ENCODE data around the gene LCT. TPM values are rescaled to one million over a fixed set of nuclear protein-coding genes. Genes with fewer than 3 reads are reported as not detected.

LCT gene
- total RNA-seq, 1 experiment from 2014 or later, result not detected

GRCh38 chr2:135862718-135863117, 25.7 kb upstream of the LCT start:
- peaks cover 59% of the 10 kb centered on the region; the same call in 1 of the 2 replicates for H3K36me3 ChIP-seq (ENCODE audit: low read depth, low read length)
- H3K9me3 ChIP-seq (ENCODE audit: low read length), result no peaks in the 10 kb centered on the region
- no peaks in the 10 kb centered on the region for H3K4me1 ChIP-seq (ENCODE audit: insufficient read depth, low read length)
- no peak overlapping the region for H3K4me2 ChIP-seq (ENCODE audit: low read length)
- no peaks in the 10 kb centered on the region for H3K27me3 ChIP-seq (ENCODE audit: low read length)
- no peak for TF ChIP-seq EZH2 (IDR thresholded peaks at IDR 0.05; ENCODE audit: low read length, unreplicated experiment)
- no peak for TF ChIP-seq EZH2phosphoT487 (IDR thresholded peaks at IDR 0.05; ENCODE audit: borderline replicate concordance, low read length)
- TF ChIP-seq CTCF (conservative IDR thresholded peaks at IDR 0.05; ENCODE audit: low read depth, low read length), result no peak
- H2AFZ ChIP-seq (ENCODE audit: low read length), result no peak overlapping the region
- DNase-seq, result no peak
- H3K4me3 ChIP-seq (ENCODE audit: low read length), result no peak overlapping the region
- H4K20me1 ChIP-seq (ENCODE audit: low read length), result no peaks in the 10 kb centered on the region
- CTCF ChIA-PET, result no interaction called here
- H3K9me2 ChIP-seq (replicated peaks; ENCODE audit: low read length), result no peaks in the 10 kb centered on the region
- no peak overlapping the region for H3K27ac ChIP-seq (ENCODE audit: low read length)
- no TSS peak for BruUV-seq (replicated peaks)
- POLR2A ChIA-PET (ENCODE audit: unreplicated experiment), result no interaction called here
- ATAC-seq, result no peak
- no peaks in the 10 kb centered on the region for H3F3A ChIP-seq (ENCODE audit: low read length, unreplicated experiment)
- no peak overlapping the region for H3K9ac ChIP-seq (ENCODE audit: low read length)
- intact Hi-C loops (cut with micrococcal nuclease), result no loop called here
- no peaks in the 10 kb centered on the region for H3K79me2 ChIP-seq (ENCODE audit: low read length)

- H3K4me1 ChIP-seq (ENCODE audit: insufficient read depth, low read length), result no peaks in the 10 kb centered on the region
- no peak for TF ChIP-seq CTCF (conservative IDR thresholded peaks at IDR 0.05; ENCODE audit: low read depth, low read length)
- TF ChIP-seq EZH2phosphoT487 (IDR thresholded peaks at IDR 0.05; ENCODE audit: borderline replicate concordance, low read length), result no peak
- TF ChIP-seq EZH2 (IDR thresholded peaks at IDR 0.05; ENCODE audit: low read length, unreplicated experiment), result no peak
- no peak overlapping the region for H3K27ac ChIP-seq (ENCODE audit: low read length)
- H4K20me1 ChIP-seq (ENCODE audit: low read length), result no peaks in the 10 kb centered on the region
- ChIA-PET CTCF (no interaction called here), POLR2A (ENCODE audit: unreplicated experiment) (no interaction called here)
- no peaks in the 10 kb centered on the region for H3K9me3 ChIP-seq (ENCODE audit: low read length)
- H3K36me3 ChIP-seq (ENCODE audit: low read depth, low read length), result peaks cover 58% of the 10 kb centered on the region
- H3K9me2 ChIP-seq (replicated peaks; ENCODE audit: low read length), result no peaks in the 10 kb centered on the region
- H3K79me2 ChIP-seq (ENCODE audit: low read length), result no peaks in the 10 kb centered on the region
- no peak overlapping the region for H3K4me2 ChIP-seq (ENCODE audit: low read length)
- no peak overlapping the region for H3K4me3 ChIP-seq (ENCODE audit: low read length)
- no peaks in the 10 kb centered on the region for H3F3A ChIP-seq (ENCODE audit: low read length, unreplicated experiment)
- no peak overlapping the region for H3K9ac ChIP-seq (ENCODE audit: low read length)
- intact Hi-C loops (cut with micrococcal nuclease), result no loop called here
- H2AFZ ChIP-seq (ENCODE audit: low read length), result no peak overlapping the region
- BruUV-seq (replicated peaks), result no TSS peak
- H3K27me3 ChIP-seq (ENCODE audit: low read length), result no peaks in the 10 kb centered on the region
- no peak for ATAC-seq
- no peak for DNase-seq
These were observed 16.4 kb upstream of the LCT start for GRCh38 chr2:135853401-135853800.

- intact Hi-C loops (cut with micrococcal nuclease), result no loop called here
- Histone ChIP-seq H3K9ac (ENCODE audit: low read length) (no peak overlapping the region), H3K9me3 (ENCODE audit: low read length) (no peaks in the 10 kb centered on the region), H3K27me3 (ENCODE audit: low read length) (no peaks in the 10 kb centered on the region), H3K4me1 (ENCODE audit: insufficient read depth, low read length) (no peaks in the 10 kb centered on the region), H3K79me2 (ENCODE audit: low read length) (no peaks in the 10 kb centered on the region), H3K27ac (ENCODE audit: low read length) (no peak overlapping the region), H3F3A (ENCODE audit: low read length, unreplicated experiment) (no peaks in the 10 kb centered on the region), H3K4me2 (ENCODE audit: low read length) (no peak overlapping the region), H4K20me1 (ENCODE audit: low read length) (no peaks in the 10 kb centered on the region), H3K36me3 (ENCODE audit: low read depth, low read length) (peaks cover 57% of the 10 kb centered on the region), H3K9me2 (replicated peaks; ENCODE audit: low read length) (no peaks in the 10 kb centered on the region), H2AFZ (ENCODE audit: low read length) (no peak overlapping the region), H3K4me3 (ENCODE audit: low read length) (no peak overlapping the region)
- POLR2A ChIA-PET (ENCODE audit: unreplicated experiment), result no interaction called here
- CTCF ChIA-PET, result no interaction called here
- ATAC-seq (no peak), DNase-seq (no peak)
- no peak for TF ChIP-seq CTCF (conservative IDR thresholded peaks at IDR 0.05; ENCODE audit: low read depth, low read length)
- no peak for TF ChIP-seq EZH2 (IDR thresholded peaks at IDR 0.05; ENCODE audit: low read length, unreplicated experiment)
- no peak for TF ChIP-seq EZH2phosphoT487 (IDR thresholded peaks at IDR 0.05; ENCODE audit: borderline replicate concordance, low read length)
- BruUV-seq (replicated peaks), result no TSS peak
These were observed 14.9 kb upstream of the LCT start for GRCh38 chr2:135851858-135852257.
